ENCODE data around the gene TACO1. TPM values are rescaled to one million over a fixed set of nuclear protein-coding genes. Genes with fewer than 3 reads are reported as not detected.

The TACO1 gene
- total and polyA plus RNA-seq, 7 donors, result 28.6 to 49.5 (median 43.6) TPM

- no peak for ATAC-seq
- Histone ChIP-seq H3K27ac (no peak overlapping the region), H3K4me1 (peaks cover 59% of the 10 kb centered on the region), H3K4me3 (no peak overlapping the region), H3K36me3 (ENCODE audit: insufficient read depth in 1 of 2, low read depth in 1 of 2) (peaks cover 0 to 37% of the 10 kb centered on the region in 2 donors), H3K9me3 (no peaks in the 10 kb centered on the region), H3K27me3 (ENCODE audit: insufficient read depth in 3 of 3, low read length in 2 of 3) (no peaks in the 10 kb centered on the region)
- intact Hi-C loops (cut with DNase I), result no loop called here
- 81 to 88% (median 87%) methylated on average over 3 of the region's 3 CpGs for WGBS, 3 donors
- no peak for TF ChIP-seq CTCF (IDR thresholded peaks at IDR 0.05)
- no peak for DNase-seq
Measured at GRCh38 chr17:63631062-63631461, 30.4 kb downstream of the TACO1 start.

GRCh38 chr17:63631626-63632025 is 30.9 kb downstream of the TACO1 start:
- Histone ChIP-seq H3K36me3 (ENCODE audit: insufficient read depth in 1 of 2, low read depth in 1 of 2) (peaks cover 0 to 42% of the 10 kb centered on the region in 2 donors), H3K4me1 (peaks cover 58% of the 10 kb centered on the region), H3K27ac (no peak overlapping the region), H3K4me3 (no peak overlapping the region), H3K27me3 (ENCODE audit: insufficient read depth in 3 of 3, low read length in 2 of 3) (no peaks in the 10 kb centered on the region), H3K9me3 (no peaks in the 10 kb centered on the region)
- ATAC-seq (no peak), DNase-seq (no peak)
- TF ChIP-seq CTCF (IDR thresholded peaks at IDR 0.05), result no peak
- WGBS, 3 donors, result 83 to 95% (median 85%) methylated on average over 1 of the region's 1 CpG
- intact Hi-C loops (cut with DNase I), result no loop called here

DNA sequence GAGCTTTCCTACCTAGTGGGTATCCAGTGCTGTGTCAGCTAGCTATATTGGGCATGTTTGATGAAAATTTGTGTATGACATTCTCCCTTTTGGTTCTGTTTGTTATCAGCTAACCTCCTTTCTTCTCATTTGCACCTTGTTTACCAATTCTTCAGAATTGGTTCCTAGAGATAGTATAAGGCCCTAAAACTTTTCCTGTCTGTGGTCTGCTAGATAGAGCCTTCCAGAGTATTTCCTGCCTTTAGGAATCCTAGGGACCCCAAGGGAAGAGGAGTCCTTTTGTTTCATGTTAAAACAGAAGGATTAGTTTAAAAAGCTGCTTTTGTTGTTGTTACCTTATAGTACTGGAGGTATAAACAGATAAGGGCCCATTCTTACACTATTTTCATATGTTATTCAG is 33.0 kb downstream of the TACO1 start:
- no peaks in the 10 kb centered on the region for H3K9me3 ChIP-seq
- peaks cover 0 to 56% of the 10 kb centered on the region in 2 donors for H3K36me3 ChIP-seq (ENCODE audit: insufficient read depth in 1 of 2, low read depth in 1 of 2)
- intact Hi-C loops (cut with DNase I), result no loop called here
- H3K27ac ChIP-seq, result peak overlapping the region; percentile 56
- no peak overlapping the region for H3K4me3 ChIP-seq
- H3K27me3 ChIP-seq (ENCODE audit: insufficient read depth in 3 of 3, low read length in 2 of 3), result no peaks in the 10 kb centered on the region
- peaks cover 46% of the 10 kb centered on the region for H3K4me1 ChIP-seq
- DNase-seq (no peak), ATAC-seq (no peak)
- TF ChIP-seq CTCF (IDR thresholded peaks at IDR 0.05), result no peak

DNA sequence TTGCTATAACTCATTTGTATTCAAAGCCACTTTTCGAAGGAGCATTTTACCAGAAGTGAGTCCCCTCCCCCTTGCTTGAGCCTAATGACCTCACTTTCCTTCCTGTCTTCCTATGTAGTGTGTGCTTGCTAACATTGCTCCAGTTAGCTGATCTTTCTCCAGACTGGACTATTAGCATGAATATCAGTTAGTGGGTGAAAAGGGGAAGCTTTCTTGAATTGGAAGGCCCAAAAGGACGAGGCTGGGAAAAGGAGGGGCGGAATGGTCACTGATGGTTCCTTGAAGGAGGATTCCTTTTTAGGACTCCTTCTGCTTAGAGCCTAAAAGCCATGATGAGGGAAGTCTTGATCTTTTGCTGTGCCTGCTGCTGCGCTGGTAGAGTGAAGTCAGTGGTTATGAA is 33.5 kb downstream of the TACO1 start:
- Histone ChIP-seq H3K4me3 (no peak overlapping the region), H3K27me3 (ENCODE audit: insufficient read depth in 3 of 3, low read length in 2 of 3) (no peaks in the 10 kb centered on the region), H3K9me3 (no peaks in the 10 kb centered on the region), H3K36me3 (ENCODE audit: insufficient read depth in 1 of 2, low read depth in 1 of 2) (peaks cover 0 to 53% of the 10 kb centered on the region in 2 donors), H3K27ac (peak overlapping the region; percentile 56), H3K4me1 (peaks cover 42% of the 10 kb centered on the region)
- TF ChIP-seq CTCF (IDR thresholded peaks at IDR 0.05), result no peak
- peak in 1 of 4 donors; percentile 28 for ATAC-seq
- DNase-seq, result no peak
- WGBS, 3 donors, result 70 to 72% (median 71%) methylated on average over 4 of the region's 4 CpGs
- intact Hi-C loops (cut with DNase I), result no loop called here

DNA sequence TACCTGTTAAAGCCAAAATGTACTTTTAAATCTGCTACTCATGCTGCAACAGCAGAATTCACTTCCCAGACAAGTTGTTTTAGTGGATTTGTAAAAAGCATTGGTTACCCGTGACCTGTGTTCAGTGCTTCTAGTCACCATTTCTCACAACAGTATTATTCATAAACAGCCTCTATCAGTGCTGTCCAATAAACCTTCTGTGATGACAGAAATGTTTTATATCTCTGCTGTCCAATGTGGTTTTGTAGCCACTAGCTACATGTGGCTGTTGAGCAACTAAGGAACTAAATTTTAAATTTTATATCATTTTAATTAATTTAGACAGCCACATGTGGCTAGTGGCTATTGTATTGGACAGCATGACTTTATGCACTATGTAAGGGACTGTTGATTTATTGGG is 34.1 kb downstream of the TACO1 start:
- H3K9me3 ChIP-seq, result no peaks in the 10 kb centered on the region
- H3K4me1 ChIP-seq, result peaks cover 36% of the 10 kb centered on the region
- H3K27ac ChIP-seq, result peak overlapping the region; percentile 56
- H3K27me3 ChIP-seq (ENCODE audit: insufficient read depth in 3 of 3, low read length in 2 of 3), result no peaks in the 10 kb centered on the region
- ATAC-seq (no peak), DNase-seq (no peak)
- no peak overlapping the region for H3K4me3 ChIP-seq
- H3K36me3 ChIP-seq (ENCODE audit: insufficient read depth in 1 of 2, low read depth in 1 of 2), result peaks cover 0 to 53% of the 10 kb centered on the region in 2 donors
- 73 to 87% (median 86%) methylated on average over 1 of the region's 1 CpG for WGBS, 3 donors
- no peak for TF ChIP-seq CTCF (IDR thresholded peaks at IDR 0.05)
- intact Hi-C loops (cut with DNase I), result no loop called here
